Activated naive CD4-positive, alpha-beta T cell treated with anti-CD3 and anti-CD28 coated beads, Interleukin-2, amount 50 U/mL, for 24 hours (primary cell): ENCODE results near the gene MRPL37.
"Not testable (repeated sequence)": the region's sequence is repeated elsewhere in the genome, so short reads cannot be mapped to it uniquely, and the experiment has no call there.

Experiments
- H3K27ac Mint-ChIP-seq: one replicate; pipeline ENCODE4 v1.8.0; 2021; ENCODE audit warnings: mild to moderate bottlenecking, mixed read lengths
- H3K27me3 Mint-ChIP-seq: one replicate; pipeline ENCODE4 v1.8.0; 2021; ENCODE audit warnings: mixed read lengths
- H3K36me3 Mint-ChIP-seq: one replicate; pipeline ENCODE4 v1.8.0; 2021; ENCODE audit warnings: mixed read lengths
- H3K4me1 Mint-ChIP-seq: one replicate; pipeline ENCODE4 v1.8.0; 2021; ENCODE audit warnings: mixed read lengths
- H3K4me3 Mint-ChIP-seq: one replicate; pipeline ENCODE4 v1.8.0; 2021; ENCODE audit warnings: mild to moderate bottlenecking, mixed read lengths
- H3K9me3 Mint-ChIP-seq: one replicate; pipeline ENCODE4 v1.8.0; 2021; ENCODE audit warnings: mixed read lengths

MRPL37 gene

GRCh38 chr1:54222711-54223110 is 22.7 kb downstream of the MRPL37 start:
- Mint-ChIP-seq H3K27ac (peak overlapping the region; percentile 87), H3K27me3 (no peaks in the 10 kb centered on the region), H3K9me3 (no peaks in the 10 kb centered on the region), H3K36me3 (peaks cover 3% of the 10 kb centered on the region), H3K4me3 (no peak overlapping the region), H3K4me1 (peaks cover 7% of the 10 kb centered on the region)

GRCh38 chr1:54223441-54224202 is 23.7 kb downstream of the MRPL37 start:
- Mint-ChIP-seq H3K4me3 (no peak overlapping the region), H3K4me1 (peaks cover 7% of the 10 kb centered on the region), H3K27me3 (no peaks in the 10 kb centered on the region), H3K36me3 (peaks cover 2% of the 10 kb centered on the region), H3K9me3 (no peaks in the 10 kb centered on the region), H3K27ac (peak overlapping the region; percentile 7)

GRCh38 chr1:54224233-54224632 is 24.3 kb downstream of the MRPL37 start:
- H3K4me1 Mint-ChIP-seq, result peaks cover 7% of the 10 kb centered on the region
- peak overlapping the region; percentile 7 for H3K27ac Mint-ChIP-seq
- H3K36me3 Mint-ChIP-seq, result peaks cover 2% of the 10 kb centered on the region
- no peaks in the 10 kb centered on the region for H3K9me3 Mint-ChIP-seq
- no peaks in the 10 kb centered on the region for H3K27me3 Mint-ChIP-seq
- H3K4me3 Mint-ChIP-seq, result no peak overlapping the region

GRCh38 chr1:54225378-54225777 is 25.4 kb downstream of the MRPL37 start:
- Mint-ChIP-seq H3K27me3 (no peaks in the 10 kb centered on the region), H3K9me3 (no peaks in the 10 kb centered on the region), H3K36me3 (peaks cover 2% of the 10 kb centered on the region), H3K4me3 (no peak overlapping the region), H3K27ac (no peak overlapping the region), H3K4me1 (peaks cover 14% of the 10 kb centered on the region)

GRCh38 chr1:54225986-54226559 is 26.1 kb downstream of the MRPL37 start:
- Mint-ChIP-seq H3K27me3 (no peaks in the 10 kb centered on the region), H3K4me1 (peaks cover 17% of the 10 kb centered on the region), H3K27ac (no peak overlapping the region), H3K4me3 (no peak overlapping the region), H3K9me3 (no peaks in the 10 kb centered on the region), H3K36me3 (peaks cover 2% of the 10 kb centered on the region)

GRCh38 chr1:54227091-54227602 is 27.2 kb downstream of the MRPL37 start:
- Mint-ChIP-seq H3K36me3 (peaks cover 2% of the 10 kb centered on the region), H3K4me3 (no peak overlapping the region), H3K27me3 (no peaks in the 10 kb centered on the region), H3K9me3 (no peaks in the 10 kb centered on the region), H3K27ac (no peak overlapping the region), H3K4me1 (peaks cover 17% of the 10 kb centered on the region)

- Mint-ChIP-seq H3K4me3 (no peak overlapping the region), H3K27ac (peak overlapping the region; percentile 12), H3K9me3 (no peaks in the 10 kb centered on the region), H3K36me3 (peaks cover 2% of the 10 kb centered on the region), H3K27me3 (no peaks in the 10 kb centered on the region), H3K4me1 (peaks cover 14% of the 10 kb centered on the region)
Observed at GRCh38 chr1:54227891-54228310, 27.9 kb downstream of the MRPL37 start.

- peaks cover 14% of the 10 kb centered on the region for H3K4me1 Mint-ChIP-seq
Observed at GRCh38 chr1:54228638-54229079, 28.7 kb downstream of the MRPL37 start.

GRCh38 chr1:54229281-54229891 is 29.4 kb downstream of the MRPL37 start:
- H3K9me3 Mint-ChIP-seq, result no peaks in the 10 kb centered on the region
- H3K4me3 Mint-ChIP-seq, result no peak overlapping the region
- no peaks in the 10 kb centered on the region for H3K27me3 Mint-ChIP-seq
- H3K27ac Mint-ChIP-seq, result peak overlapping the region; percentile 70
- H3K36me3 Mint-ChIP-seq, result peaks cover 2% of the 10 kb centered on the region
- H3K4me1 Mint-ChIP-seq, result peaks cover 14% of the 10 kb centered on the region

More at GRCh38 chr1:54228638-54229079, 28.7 kb downstream of the MRPL37 start:
- Mint-ChIP-seq H3K4me3 (no peak overlapping the region), H3K27ac (no peak overlapping the region), H3K27me3 (no peaks in the 10 kb centered on the region), H3K9me3 (no peaks in the 10 kb centered on the region), H3K36me3 (peaks cover 2% of the 10 kb centered on the region)

GRCh38 chr1:54230507-54231339 is 30.8 kb downstream of the MRPL37 start:
- Mint-ChIP-seq H3K36me3 (peaks cover 1% of the 10 kb centered on the region), H3K4me1 (peaks cover 14% of the 10 kb centered on the region), H3K27me3 (no peaks in the 10 kb centered on the region), H3K9me3 (no peaks in the 10 kb centered on the region), H3K27ac (peak overlapping the region; percentile 36), H3K4me3 (no peak overlapping the region)

- H3K4me1 Mint-ChIP-seq, result peaks cover 14% of the 10 kb centered on the region
- H3K27me3 Mint-ChIP-seq, H3K27ac Mint-ChIP-seq, H3K36me3 Mint-ChIP-seq, H3K4me3 Mint-ChIP-seq, H3K9me3 Mint-ChIP-seq: not testable (repeated sequence)
Observed at GRCh38 chr1:54233196-54233595, 33.2 kb downstream of the MRPL37 start.

GRCh38 chr1:54234284-54234683 is 34.3 kb downstream of the MRPL37 start:
- Mint-ChIP-seq H3K36me3 (peaks cover 10% of the 10 kb centered on the region), H3K27ac (no peak overlapping the region), H3K4me3 (no peak overlapping the region), H3K4me1 (peaks cover 10% of the 10 kb centered on the region), H3K9me3 (no peaks in the 10 kb centered on the region), H3K27me3 (no peaks in the 10 kb centered on the region)

- Mint-ChIP-seq H3K4me1 (no peaks in the 10 kb centered on the region), H3K27ac (no peak overlapping the region), H3K4me3 (no peak overlapping the region), H3K36me3 (peaks cover 10% of the 10 kb centered on the region), H3K9me3 (no peaks in the 10 kb centered on the region), H3K27me3 (no peaks in the 10 kb centered on the region)
Observed at GRCh38 chr1:54237586-54237985, 37.6 kb downstream of the MRPL37 start.

- H3K4me3 Mint-ChIP-seq, result no peak overlapping the region
- H3K9me3 Mint-ChIP-seq, result no peaks in the 10 kb centered on the region
- no peaks in the 10 kb centered on the region for H3K27me3 Mint-ChIP-seq
- no peaks in the 10 kb centered on the region for H3K4me1 Mint-ChIP-seq
- no peak overlapping the region for H3K27ac Mint-ChIP-seq
- peaks cover 11% of the 10 kb centered on the region for H3K36me3 Mint-ChIP-seq
Observed at GRCh38 chr1:54238353-54239034, 38.5 kb downstream of the MRPL37 start.

- H3K36me3 Mint-ChIP-seq, result peaks cover 11% of the 10 kb centered on the region
- no peaks in the 10 kb centered on the region for H3K27me3 Mint-ChIP-seq
- H3K4me1 Mint-ChIP-seq, result no peaks in the 10 kb centered on the region
- no peaks in the 10 kb centered on the region for H3K9me3 Mint-ChIP-seq
- H3K27ac Mint-ChIP-seq, result no peak overlapping the region
- H3K4me3 Mint-ChIP-seq, result no peak overlapping the region
Observed at GRCh38 chr1:54239035-54239383, 39.0 kb downstream of the MRPL37 start.
